Cardiac fibroblast (primary cell): ENCODE results near the gene GRM7.
A peak's percentile ranks its signal among the peaks of the same experiment; 100 is the strongest.

Source experiments
- DNase-seq, 2 donors: peaks; one replicate each; pipeline versions ENCODE4 v3.0.0 to v3.0.0-alpha.2; 2010; ENCODE audit warnings: low read depth in 2 of 2
- H3K4me3 ChIP-seq, 2 donors: replicated peaks in 1 of 2; 1 replicate in 1 of 2; 2 replicates in 1 of 2; pipeline ENCODE4 v1.5.1; 2011; ENCODE audit warnings: low read depth in 2 of 2, low read length in 2 of 2, mild to moderate bottlenecking in 2 of 2, moderate library complexity in 1 of 2
- TF ChIP-seq, protein P1 (sequence below): IDR thresholded peaks from one replicate; pipeline ENCODE4 v1.5.1; 2011; ENCODE audit warnings: low read depth, mild to moderate bottlenecking, low read length, inconsistent platforms

GRM7 gene

DNA sequence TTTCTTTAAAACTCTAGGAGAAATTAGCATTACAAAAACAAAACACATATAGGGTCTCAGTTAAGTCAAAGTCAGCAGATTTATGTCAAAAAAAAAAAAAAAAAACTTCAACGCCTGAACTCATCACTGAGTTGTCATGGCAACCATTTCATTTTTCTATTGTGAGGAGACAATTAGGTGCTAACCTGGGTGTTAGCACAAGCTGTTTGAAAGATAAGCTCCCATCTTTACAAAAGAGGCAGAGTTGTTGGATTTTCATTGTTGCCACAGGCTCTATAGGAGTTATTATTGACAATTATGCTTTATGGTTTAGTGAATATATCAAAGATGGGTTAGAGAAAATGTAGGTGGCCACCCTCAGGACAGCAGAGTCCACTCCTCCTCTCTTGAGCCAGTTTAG is 806.9 kb downstream of the GRM7 start:
- TF ChIP-seq, protein P1, sequence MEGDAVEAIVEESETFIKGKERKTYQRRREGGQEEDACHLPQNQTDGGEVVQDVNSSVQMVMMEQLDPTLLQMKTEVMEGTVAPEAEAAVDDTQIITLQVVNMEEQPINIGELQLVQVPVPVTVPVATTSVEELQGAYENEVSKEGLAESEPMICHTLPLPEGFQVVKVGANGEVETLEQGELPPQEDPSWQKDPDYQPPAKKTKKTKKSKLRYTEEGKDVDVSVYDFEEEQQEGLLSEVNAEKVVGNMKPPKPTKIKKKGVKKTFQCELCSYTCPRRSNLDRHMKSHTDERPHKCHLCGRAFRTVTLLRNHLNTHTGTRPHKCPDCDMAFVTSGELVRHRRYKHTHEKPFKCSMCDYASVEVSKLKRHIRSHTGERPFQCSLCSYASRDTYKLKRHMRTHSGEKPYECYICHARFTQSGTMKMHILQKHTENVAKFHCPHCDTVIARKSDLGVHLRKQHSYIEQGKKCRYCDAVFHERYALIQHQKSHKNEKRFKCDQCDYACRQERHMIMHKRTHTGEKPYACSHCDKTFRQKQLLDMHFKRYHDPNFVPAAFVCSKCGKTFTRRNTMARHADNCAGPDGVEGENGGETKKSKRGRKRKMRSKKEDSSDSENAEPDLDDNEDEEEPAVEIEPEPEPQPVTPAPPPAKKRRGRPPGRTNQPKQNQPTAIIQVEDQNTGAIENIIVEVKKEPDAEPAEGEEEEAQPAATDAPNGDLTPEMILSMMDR: no peak
- H3K4me3 ChIP-seq: no peak overlapping the region
- no peak for DNase-seq

DNA sequence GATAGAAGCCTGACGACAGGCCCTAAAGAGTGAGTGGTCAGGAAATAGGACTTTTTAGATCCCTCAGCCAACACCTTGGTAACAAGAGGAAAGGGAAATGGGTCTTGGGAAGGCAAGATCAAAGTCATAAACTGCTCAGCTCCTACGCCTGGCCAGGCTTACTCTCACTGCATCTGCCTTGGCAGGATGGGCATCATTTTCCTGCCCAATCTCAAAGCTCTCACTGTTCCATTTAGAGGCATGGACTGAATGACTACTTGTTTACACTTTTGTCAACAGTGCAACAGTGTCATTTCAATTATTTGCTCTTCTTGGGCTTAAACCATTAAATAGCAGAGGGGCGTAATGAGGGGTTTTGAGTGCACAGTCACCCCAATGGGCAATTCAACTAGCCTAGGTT is 808.7 kb downstream of the GRM7 start:
- DNase-seq: no peak
- TF ChIP-seq, protein P1: no peak
- H3K4me3 ChIP-seq: no peak overlapping the region

DNA sequence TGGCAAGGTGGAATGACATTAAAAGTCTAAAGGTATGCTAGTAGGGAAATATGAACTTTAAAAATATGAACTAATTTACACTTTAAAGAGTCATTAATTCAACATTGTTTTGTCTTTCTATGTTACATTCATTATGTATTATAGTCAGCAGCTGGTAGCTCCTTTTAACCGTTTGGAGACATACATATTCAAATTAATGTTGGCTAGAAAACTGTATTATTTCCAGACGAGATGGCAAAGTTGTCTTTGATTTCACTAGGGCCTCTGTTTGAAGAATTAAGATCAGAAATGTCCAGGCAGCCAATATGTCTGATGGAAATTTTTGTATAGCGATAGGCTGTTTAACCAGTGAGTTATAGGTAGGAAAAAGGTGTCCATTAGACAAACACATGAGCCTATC is 817.6 kb downstream of the GRM7 start:
- no peak overlapping the region for H3K4me3 ChIP-seq
- TF ChIP-seq, protein P1: no peak
- DNase-seq: no peak

DNA sequence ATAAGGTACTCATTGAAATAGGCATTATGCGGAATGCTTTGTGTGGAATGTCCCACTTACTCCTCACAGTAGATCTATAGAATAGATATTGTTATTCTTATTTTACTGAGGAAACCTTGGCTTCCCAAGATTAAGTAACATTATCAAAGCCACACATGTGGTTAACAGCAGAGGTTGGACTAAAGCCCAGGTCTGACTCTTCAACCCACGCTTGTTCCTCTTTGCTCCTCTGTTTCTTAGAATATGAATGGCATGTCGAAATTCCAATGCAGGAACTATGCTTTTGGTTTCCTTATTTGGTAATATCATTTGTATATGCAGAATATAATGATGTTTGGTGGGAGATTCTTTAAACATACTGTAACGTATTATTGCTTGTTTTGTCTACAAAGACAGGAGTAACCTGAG is 821.9 kb downstream of the GRM7 start:
- TF ChIP-seq, protein P1: no peak
- peak; percentile 94 to 96 for DNase-seq
- H3K4me3 ChIP-seq: no peak overlapping the region

DNA sequence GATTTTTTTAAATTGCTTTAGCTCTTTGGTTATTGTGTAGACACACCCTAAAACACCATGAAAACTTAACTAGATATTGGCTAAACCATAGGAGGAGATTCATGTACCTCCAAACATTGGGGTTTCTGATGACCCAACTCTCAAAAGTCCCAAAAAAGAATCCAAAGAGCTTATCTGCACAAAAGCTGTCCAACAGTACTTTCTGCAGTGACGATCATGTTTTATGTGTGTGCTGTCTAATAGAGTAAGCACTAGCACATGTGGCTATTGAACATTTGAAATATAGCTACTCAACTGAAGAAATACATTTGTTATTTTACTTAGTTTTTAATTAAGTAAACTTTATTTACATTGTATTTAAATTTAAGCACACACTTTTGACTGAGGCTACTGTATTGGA is 822.5 kb downstream of the GRM7 start:
- H3K4me3 ChIP-seq: no peak overlapping the region
- TF ChIP-seq, protein P1: no peak
- peak in 1 of 2 donors; percentile 13 for DNase-seq

DNA sequence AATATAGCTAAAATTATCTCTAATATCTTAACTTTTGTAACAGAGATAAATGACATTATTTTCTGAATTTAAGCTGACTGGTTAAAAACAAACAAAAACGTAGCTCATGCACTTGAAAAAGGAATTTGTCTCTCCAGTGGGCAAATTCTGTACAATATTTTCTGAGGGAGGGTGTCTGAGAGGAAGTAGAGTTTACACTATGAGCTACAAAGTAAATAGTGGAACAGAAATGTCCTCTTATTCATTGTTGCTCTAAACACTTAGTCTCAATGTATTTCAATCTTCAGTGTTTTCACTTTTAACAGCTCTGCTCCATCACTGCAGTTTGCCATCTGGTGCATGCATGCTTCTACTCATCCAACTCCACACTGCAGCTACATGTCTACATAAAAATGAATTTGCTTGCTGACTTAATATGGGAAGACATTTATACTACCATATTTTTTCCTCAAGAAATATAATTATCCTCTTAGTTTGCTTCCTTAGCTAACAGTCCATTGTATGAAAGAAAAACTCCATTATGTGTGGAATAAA is 823.3 kb downstream of the GRM7 start:
- peak in 1 of 2 donors; percentile 7 for DNase-seq
- TF ChIP-seq, protein P1: no peak
- no peak overlapping the region for H3K4me3 ChIP-seq
